HEK293 (cell line): ENCODE results near the gene SPRTN.

ENCODE experiments used
- CTCF ChIA-PET: fragments of 350-600 bp; formaldehyde crosslinking; extraction: SDS; loops from one replicate; lab custom pipeline; 2021; ENCODE audit warnings: antibody characterized with exemption; lab: Yijun Ruan, JAX
- POLR2A ChIA-PET: fragments of 300-600 bp; formaldehyde crosslinking; extraction: SDS; loops from one replicate; lab custom pipeline; 2020; ENCODE audit warnings: antibody characterized with exemption, inconsistent platforms; lab: Yijun Ruan, JAX
- H3K27ac ChIP-seq: fragments of 200-500 bp; sonication (Bioruptor generic); 2 replicates; pipeline ENCODE4 v1.5.1; 2014; ENCODE audit warnings: low read depth, low read length, control low read depth, inconsistent platforms; ENCODE audit errors: extremely low read depth
- H3K36me3 ChIP-seq, 2 experiments: fragments of 200-500 bp in 1 of 2; sonication (Bioruptor generic) in 1 of 2; 1 replicate in 1 of 2; 2 replicates in 1 of 2; pipeline ENCODE4 v1.5.1; 2014 to 2017; ENCODE audit warnings: inconsistent platforms in 2 of 2, low read length in 2 of 2; ENCODE audit not compliant: control insufficient read depth in 2 of 2, insufficient read depth in 1 of 2
- H3K4me1 ChIP-seq: fragments of 200-500 bp; sonication (Bioruptor generic); 2 replicates; pipeline ENCODE4 v1.5.1; 2014; ENCODE audit warnings: mild to moderate bottlenecking, low read length, inconsistent platforms; ENCODE audit not compliant: control insufficient read depth, insufficient read depth
- H3K4me3 ChIP-seq: 2 replicates; pipeline ENCODE4 v1.5.1; 2011; ENCODE audit warnings: low read depth, mild to moderate bottlenecking, control low read depth, low read length, moderate library complexity
- H3K9me3 ChIP-seq: fragments of 200-500 bp; sonication (Bioruptor generic); 2 replicates; pipeline ENCODE4 v1.5.1; 2014; ENCODE audit warnings: low read depth, low read length, inconsistent platforms; ENCODE audit not compliant: control insufficient read depth, insufficient read depth
- ELK4 ChIP-seq: IDR thresholded peaks from 2 replicates; pipeline ENCODE4 v1.6.1; 2011; ENCODE audit warnings: mild to moderate bottlenecking, low read depth, low read length, borderline replicate concordance
- HOXC10 ChIP-seq: sonication (generic); formaldehyde crosslinking; IDR thresholded peaks from 2 replicates; pipeline ENCODE4 v1.8.1; 2023; ENCODE audit warnings: mild to moderate bottlenecking, missing genetic modification reagents
- MEIS1 ChIP-seq: sonication (generic); formaldehyde crosslinking; IDR thresholded peaks from 2 replicates; pipeline ENCODE4 v1.8.1; 2022; ENCODE audit warnings: missing genetic modification reagents, mild to moderate bottlenecking, borderline replicate concordance
- PATZ1 ChIP-seq: fragments of 450-650 bp; formaldehyde crosslinking; IDR thresholded peaks from 2 replicates; pipeline ENCODE4 v1.5.1; 2016; ENCODE audit warnings: missing biosample characterization, missing genetic modification characterization
- PRDM1 ChIP-seq: fragments of 450-650 bp; formaldehyde crosslinking; IDR thresholded peaks from 2 replicates; pipeline ENCODE4; 2016; ENCODE audit warnings: missing biosample characterization, missing genetic modification characterization
- REPIN1 ChIP-seq: fragments of 450-650 bp; formaldehyde crosslinking; IDR thresholded peaks from 2 replicates; pipeline ENCODE4 v1.5.1; 2017; ENCODE audit warnings: missing biosample characterization, missing genetic modification characterization, low read depth
- SCRT1 ChIP-seq: fragments of 450-650 bp; formaldehyde crosslinking; IDR thresholded peaks from 2 replicates; pipeline ENCODE4 v1.5.1; 2016; ENCODE audit warnings: missing biosample characterization, missing genetic modification characterization, borderline replicate concordance
- SCRT2 ChIP-seq: fragments of 450-650 bp; formaldehyde crosslinking; IDR thresholded peaks from 2 replicates; pipeline ENCODE4 v1.5.1; 2016; ENCODE audit warnings: missing biosample characterization, missing genetic modification characterization
- TRIM28 ChIP-seq: IDR thresholded peaks from 2 replicates; pipeline ENCODE4 v1.6.1; 2011; ENCODE audit warnings: low read length, control low read depth, borderline replicate concordance
- ZBTB8A ChIP-seq: fragments of 450-650 bp; formaldehyde crosslinking; IDR thresholded peaks from 2 replicates; pipeline ENCODE4 v1.5.1; 2016; ENCODE audit warnings: missing biosample characterization, missing genetic modification characterization
- ZNF112 ChIP-seq: fragments of 450-650 bp; formaldehyde crosslinking; IDR thresholded peaks from 2 replicates; pipeline ENCODE4 v1.5.0; 2017; ENCODE audit warnings: missing biosample characterization, missing genetic modification characterization
- ZNF132 ChIP-seq: fragments of 450-650 bp; formaldehyde crosslinking; IDR thresholded peaks from 2 replicates; pipeline ENCODE4 v1.5.1; 2017; ENCODE audit warnings: missing biosample characterization, missing genetic modification characterization, borderline replicate concordance
- ZNF155 ChIP-seq: fragments of 450-650 bp; formaldehyde crosslinking; IDR thresholded peaks from 2 replicates; pipeline ENCODE4 v1.5.1; 2016; ENCODE audit warnings: missing biosample characterization, missing genetic modification characterization
- ZNF169 ChIP-seq: fragments of 450-650 bp; formaldehyde crosslinking; IDR thresholded peaks from 2 replicates; pipeline ENCODE4 v1.5.1; 2016; ENCODE audit warnings: missing biosample characterization, missing genetic modification characterization
- ZNF19 ChIP-seq: fragments of 450-650 bp; formaldehyde crosslinking; IDR thresholded peaks from 2 replicates; pipeline ENCODE4; 2016; ENCODE audit warnings: missing biosample characterization, missing genetic modification characterization, low read depth
- ZNF202 ChIP-seq: fragments of 450-650 bp; formaldehyde crosslinking; IDR thresholded peaks from 2 replicates; pipeline ENCODE4 v1.5.1; 2016; ENCODE audit warnings: missing biosample characterization, missing genetic modification characterization, borderline replicate concordance
- ZNF211 ChIP-seq: fragments of 450-650 bp; formaldehyde crosslinking; IDR thresholded peaks from 2 replicates; pipeline ENCODE4 v1.5.1; 2016; ENCODE audit warnings: low read depth, missing biosample characterization, missing genetic modification characterization
- ZNF214 ChIP-seq: fragments of 450-650 bp; formaldehyde crosslinking; IDR thresholded peaks from 2 replicates; pipeline ENCODE4 v1.5.1; 2017; ENCODE audit warnings: missing biosample characterization, mild to moderate bottlenecking, missing genetic modification characterization, borderline replicate concordance
- ZNF37A ChIP-seq: fragments of 450-650 bp; IDR thresholded peaks from 2 replicates; pipeline ENCODE4 v1.5.1; 2018; ENCODE audit warnings: missing biosample characterization, missing genetic modification characterization
- ZNF391 ChIP-seq: fragments of 450-650 bp; formaldehyde crosslinking; IDR thresholded peaks from 2 replicates; pipeline ENCODE4 v1.5.1; 2016; ENCODE audit warnings: low read depth, missing biosample characterization, missing genetic modification characterization, borderline replicate concordance
- ZNF423 ChIP-seq: fragments of 450-650 bp; formaldehyde crosslinking; IDR thresholded peaks from 2 replicates; pipeline ENCODE4 v1.5.1; 2016; ENCODE audit warnings: missing biosample characterization, missing genetic modification characterization
- ZNF558 ChIP-seq: fragments of 450-650 bp; formaldehyde crosslinking; IDR thresholded peaks from 2 replicates; pipeline ENCODE4 v1.5.1; 2016; ENCODE audit warnings: missing biosample characterization, missing genetic modification characterization
- ZNF585B ChIP-seq: fragments of 450-650 bp; formaldehyde crosslinking; IDR thresholded peaks from 2 replicates; pipeline ENCODE4 v1.5.1; 2016; ENCODE audit warnings: missing biosample characterization, missing genetic modification characterization
- ZNF596 ChIP-seq: fragments of 450-650 bp; IDR thresholded peaks from 2 replicates; pipeline ENCODE4 v1.5.0; 2018; ENCODE audit warnings: missing biosample characterization, mild to moderate bottlenecking, missing genetic modification characterization, moderate library complexity
- ZNF654 ChIP-seq: fragments of 450-650 bp; formaldehyde crosslinking; IDR thresholded peaks from 2 replicates; pipeline ENCODE4 v1.5.1; 2016; ENCODE audit warnings: low read depth, missing biosample characterization, missing genetic modification characterization
- ZSCAN23 ChIP-seq: fragments of 450-650 bp; formaldehyde crosslinking; IDR thresholded peaks from 2 replicates; pipeline ENCODE4 v1.5.1; 2016; ENCODE audit warnings: missing biosample characterization, missing genetic modification characterization
- TF ChIP-seq, protein P1 (sequence below): fragments of 450-650 bp; formaldehyde crosslinking; IDR thresholded peaks from 2 replicates; pipeline ENCODE4 v1.5.1; 2016; ENCODE audit warnings: missing biosample characterization, missing genetic modification characterization
- TF ChIP-seq, protein P2 (sequence below): fragments of 450-650 bp; formaldehyde crosslinking; IDR thresholded peaks from 2 replicates; pipeline ENCODE4 v1.5.1; 2016; ENCODE audit warnings: missing biosample characterization, missing genetic modification characterization
- TF ChIP-seq, protein P3 (sequence below): fragments of 450-650 bp; formaldehyde crosslinking; IDR thresholded peaks from 2 replicates; pipeline ENCODE4; 2016; ENCODE audit warnings: missing biosample characterization, missing genetic modification characterization

The SPRTN gene

DNA sequence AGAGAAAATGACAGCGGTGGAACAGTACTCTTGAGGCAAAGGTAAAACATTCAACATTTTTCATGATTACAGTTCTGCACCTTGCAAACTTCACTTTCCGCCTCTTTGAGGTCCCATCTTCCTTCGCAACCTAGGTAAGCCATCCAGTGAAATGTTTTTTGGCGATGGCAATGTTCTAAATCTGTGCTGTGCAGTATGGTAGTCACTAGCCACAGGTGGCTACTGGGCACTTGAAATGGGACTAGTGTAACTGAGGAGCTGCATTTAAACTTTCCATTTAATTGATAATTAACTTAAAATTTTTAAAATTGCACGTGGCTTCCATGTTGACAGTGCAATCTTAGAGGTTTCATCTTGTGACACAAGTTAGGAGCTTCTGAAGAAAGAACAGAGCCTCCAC is 13.4 kb upstream of the SPRTN start:
- H3K4me1 ChIP-seq: 0 out of 2 replicates have a peak, but pooled peaks cover 4% of the 10 kb centered on the region
- no peak for TF ChIP-seq PRDM1 (tag by site-specific recombination)
- TF ChIP-seq, protein P1, sequence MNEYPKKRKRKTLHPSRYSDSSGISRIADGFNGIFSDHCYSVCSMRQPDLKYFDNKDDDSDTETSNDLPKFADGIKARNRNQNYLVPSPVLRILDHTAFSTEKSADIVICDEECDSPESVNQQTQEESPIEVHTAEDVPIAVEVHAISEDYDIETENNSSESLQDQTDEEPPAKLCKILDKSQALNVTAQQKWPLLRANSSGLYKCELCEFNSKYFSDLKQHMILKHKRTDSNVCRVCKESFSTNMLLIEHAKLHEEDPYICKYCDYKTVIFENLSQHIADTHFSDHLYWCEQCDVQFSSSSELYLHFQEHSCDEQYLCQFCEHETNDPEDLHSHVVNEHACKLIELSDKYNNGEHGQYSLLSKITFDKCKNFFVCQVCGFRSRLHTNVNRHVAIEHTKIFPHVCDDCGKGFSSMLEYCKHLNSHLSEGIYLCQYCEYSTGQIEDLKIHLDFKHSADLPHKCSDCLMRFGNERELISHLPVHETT (tag by site-specific recombination): no peak
- no peak for TF ChIP-seq ELK4
- peak; percentile 55; the same call in 1 of the 2 replicates for TF ChIP-seq SCRT1 (tag by site-specific recombination)
- TF ChIP-seq ZNF211 (tag by site-specific recombination): no peak
- TF ChIP-seq SCRT2 (tag by site-specific recombination): peak; percentile 79; the same call in 1 of the 2 replicates
- TF ChIP-seq HOXC10 (CRISPR knock-in tag): no peak
- TF ChIP-seq ZNF37A (tag by site-specific recombination): no peak
- TF ChIP-seq MEIS1 (CRISPR knock-in tag): no peak
- no peak for TF ChIP-seq PATZ1 (tag by site-specific recombination)
- TF ChIP-seq TRIM28: no peak
- no peak for TF ChIP-seq ZNF214 (tag by site-specific recombination)
- no peak for TF ChIP-seq ZNF596
- TF ChIP-seq, all 188 proteins: peak for 2
- Histone ChIP-seq H3K9me3 (no peaks in the 10 kb centered on the region), H3K4me3 (no peak overlapping the region), H3K36me3 (no peaks in the 10 kb centered on the region), H3K27ac (no peak overlapping the region)
- CTCF ChIA-PET: interaction anchor here (1.0 to 2.6 kb wide), 2 partner anchors 9 to 11 kb away, joined by 7 to 21 read pairs; no protein-coding TSS in a partner anchor
- POLR2A ChIA-PET: interaction anchor here (0.9 kb wide), 1 partner anchor 13 kb away, joined by 5 read pairs; the partner anchor contains the start of genes EXOC8 and SPRTN

DNA sequence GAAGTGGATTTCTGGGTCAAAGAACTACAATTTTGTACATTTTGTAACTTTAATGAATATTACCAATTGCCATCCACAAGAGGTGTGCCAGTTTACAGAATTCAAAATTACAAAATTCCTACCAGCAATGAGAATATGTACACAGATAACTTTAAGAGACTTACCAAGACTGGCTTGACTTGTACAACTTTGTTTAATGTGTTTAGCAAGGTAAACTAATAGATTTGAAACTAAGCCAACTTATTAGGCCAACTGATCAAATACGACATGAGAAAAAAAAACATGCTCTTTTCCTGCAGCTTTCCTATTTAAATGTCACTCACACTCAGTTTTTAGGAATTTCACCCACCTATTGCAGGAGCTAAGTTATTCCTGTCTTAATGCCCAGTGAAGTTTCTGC is 11.8 kb upstream of the SPRTN start:
- CTCF ChIA-PET: interaction anchor here (0.7 to 2.6 kb wide), 3 partner anchors 11 to 583 kb away, joined by 3 to 21 read pairs (median 5); no protein-coding TSS in a partner anchor
- TF ChIP-seq ZNF585B: no peak
- no peak for TF ChIP-seq ZNF132
- TF ChIP-seq ZSCAN23: no peak
- TF ChIP-seq ZNF202: no peak
- TF ChIP-seq ZNF391 (tag by site-specific recombination): no peak
- no peak for TF ChIP-seq ZNF558 (tag by site-specific recombination)
- TF ChIP-seq REPIN1 (tag by site-specific recombination): no peak
- TF ChIP-seq ZNF211 (tag by site-specific recombination): no peak
- TF ChIP-seq ZNF112 (tag by site-specific recombination): no peak
- no peak for TF ChIP-seq ZNF654 (tag by site-specific recombination)
- TF ChIP-seq ZNF169 (tag by site-specific recombination): no peak
- TF ChIP-seq, protein P2, sequence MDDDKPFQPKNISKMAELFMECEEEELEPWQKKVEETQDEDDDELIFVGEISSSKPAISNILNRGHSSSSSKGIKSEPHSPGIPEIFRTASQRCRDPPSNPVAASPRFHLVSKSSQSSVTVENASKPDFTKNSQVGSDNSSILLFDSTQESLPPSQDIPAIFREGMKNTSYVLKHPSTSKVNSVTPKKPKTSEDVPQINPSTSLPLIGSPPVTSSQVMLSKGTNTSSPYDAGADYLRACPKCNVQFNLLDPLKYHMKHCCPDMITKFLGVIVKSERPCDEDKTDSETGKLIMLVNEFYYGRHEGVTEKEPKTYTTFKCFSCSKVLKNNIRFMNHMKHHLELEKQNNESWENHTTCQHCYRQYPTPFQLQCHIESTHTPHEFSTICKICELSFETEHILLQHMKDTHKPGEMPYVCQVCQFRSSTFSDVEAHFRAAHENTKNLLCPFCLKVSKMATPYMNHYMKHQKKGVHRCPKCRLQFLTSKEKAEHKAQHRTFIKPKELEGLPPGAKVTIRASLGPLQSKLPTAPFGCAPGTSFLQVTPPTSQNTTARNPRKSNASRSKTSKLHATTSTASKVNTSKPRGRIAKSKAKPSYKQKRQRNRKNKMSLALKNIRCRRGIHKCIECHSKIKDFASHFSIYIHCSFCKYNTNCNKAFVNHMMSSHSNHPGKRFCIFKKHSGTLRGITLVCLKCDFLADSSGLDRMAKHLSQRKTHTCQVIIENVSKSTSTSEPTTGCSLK: no peak
- TF ChIP-seq, protein P3, sequence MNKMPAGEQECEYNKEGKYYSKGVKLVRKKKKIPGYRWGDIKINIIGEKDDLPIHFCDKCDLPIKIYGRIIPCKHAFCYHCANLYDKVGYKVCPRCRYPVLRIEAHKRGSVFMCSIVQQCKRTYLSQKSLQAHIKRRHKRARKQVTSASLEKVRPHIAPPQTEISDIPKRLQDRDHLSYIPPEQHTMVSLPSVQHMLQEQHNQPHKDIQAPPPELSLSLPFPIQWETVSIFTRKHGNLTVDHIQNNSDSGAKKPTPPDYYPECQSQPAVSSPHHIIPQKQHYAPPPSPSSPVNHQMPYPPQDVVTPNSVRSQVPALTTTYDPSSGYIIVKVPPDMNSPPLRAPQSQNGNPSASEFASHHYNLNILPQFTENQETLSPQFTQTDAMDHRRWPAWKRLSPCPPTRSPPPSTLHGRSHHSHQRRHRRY (tag by site-specific recombination): no peak
- no peak for TF ChIP-seq ZNF155 (tag by site-specific recombination)
- TF ChIP-seq ZNF19 (tag by site-specific recombination): no peak
- TF ChIP-seq ZBTB8A (tag by site-specific recombination): no peak
- no peak for TF ChIP-seq ZNF423 (tag by site-specific recombination)

More for the DNA sequence above, 11.8 kb upstream of the SPRTN start:
- POLR2A ChIA-PET: interaction anchor here (1.2 kb wide), 1 partner anchor 12 kb away, joined by 3 read pairs; the partner anchor contains the start of genes EXOC8 and SPRTN
- H3K36me3 ChIP-seq: no peaks in the 10 kb centered on the region; a peak in 1 of 3 replicates
- no peak overlapping the region for H3K27ac ChIP-seq
- H3K4me1 ChIP-seq: 0 out of 2 replicates have a peak, but pooled peaks cover 4% of the 10 kb centered on the region
- no peaks in the 10 kb centered on the region for H3K9me3 ChIP-seq
- H3K4me3 ChIP-seq: no peak overlapping the region
